K562 (cell line): Measurements from ENCODE around the gene ACSS2. TPM values are rescaled to one million over a fixed set of nuclear protein-coding genes. Genes with fewer than 3 reads are reported as not detected.

Experiments used
- ATAC-seq: fragments of 200-7000 bp; cut with Tn5 transposase; 3 replicates; pipeline ENCODE4 v1.9.1; 2020; ENCODE audit warnings: moderate library complexity
- BruUV-seq: library from RNA; stranded (reverse); fragments of 400-500 nt; replicated peaks from 2 replicates; lab custom pipeline; 2021; lab: Mats Ljungman, UMichigan
- CTCF ChIA-PET: fragments of 300-600 bp; formaldehyde crosslinking; extraction: SDS; loops from one replicate; lab custom pipeline; 2021; ENCODE audit warnings: low intra/inter-chr PET ratio; lab: Yijun Ruan, JAX
- POLR2A ChIA-PET: fragments of 300-600, 350-650 bp; sonication (Branson Sonifier 250); formaldehyde crosslinking; extraction: SDS; loops from one replicate; lab custom pipeline; 2021; ENCODE audit warnings: antibody characterized with exemption, inconsistent platforms; lab: Yijun Ruan, JAX
- DNase-seq, 4 experiments: peaks; one replicate each; pipeline versions ENCODE4 v3.0.0 to v3.0.0-alpha.2; 2011 to 2018; ENCODE audit warnings: low spot score in 3 of 4, mixed read lengths in 3 of 4; ENCODE audit errors: extremely low read depth in 1 of 4
- FAIRE-seq: peaks from 2 replicates; lab custom pipeline; 2011; peaks lifted over from hg19 to GRCh38; lab: Jason Lieb, UNC
- H2AFZ ChIP-seq: 2 replicates; pipeline ENCODE4 v1.6.0; 2011; ENCODE audit warnings: low read depth, low read length, control low read depth, inconsistent platforms
- H3K27ac ChIP-seq: fragments of 200-600 bp; 3 replicates; pipeline ENCODE4 v1.8.0; 2011; ENCODE audit warnings: low read depth, mild to moderate bottlenecking, control low read depth, inconsistent platforms, low read length, moderate library complexity, mixed read lengths; ENCODE audit errors: extremely low read depth
- H3K27me3 ChIP-seq, 2 experiments: fragments of 300-600 bp in 1 of 2; 2 replicates in 1 of 2; 3 replicates in 1 of 2; pipeline versions ENCODE4 v1.6.0 to v1.8.0; 2011; ENCODE audit warnings: inconsistent platforms in 2 of 2, low read length in 2 of 2, mild to moderate bottlenecking in 1 of 2, mixed read lengths in 1 of 2, moderate library complexity in 1 of 2; ENCODE audit not compliant: control insufficient read depth in 2 of 2, insufficient read depth in 2 of 2
- H3K36me3 ChIP-seq: fragments of 300-600 bp; 3 replicates; pipeline ENCODE4 v1.8.0; 2011; ENCODE audit warnings: mild to moderate bottlenecking, low read length, inconsistent platforms; ENCODE audit not compliant: control insufficient read depth, insufficient read depth
- H3K4me1 ChIP-seq, 2 experiments: fragments of 200-600 bp in 1 of 2; replicated peaks in 1 of 2; 2 replicates in 1 of 2; 3 replicates in 1 of 2; pipeline versions ENCODE4 v1.5.1 to v1.8.0; 2011; ENCODE audit warnings: inconsistent platforms in 2 of 2, low read length in 2 of 2, mild to moderate bottlenecking in 1 of 2, mixed read lengths in 1 of 2, moderate library complexity in 1 of 2; ENCODE audit not compliant: control insufficient read depth in 2 of 2, insufficient read depth in 2 of 2
- H3K4me2 ChIP-seq: 2 replicates; pipeline ENCODE4 v1.6.1; 2011; ENCODE audit warnings: low read length, control low read depth, inconsistent platforms, mixed read lengths; ENCODE audit not compliant: insufficient read depth
- H3K4me3 ChIP-seq: fragments of 200-600 bp; sonication (generic), shearing (Covaris generic); 2 replicates; pipeline ENCODE4 v1.5.1; 2016; ENCODE audit warnings: control low read depth, inconsistent platforms
- H3K79me2 ChIP-seq: fragments of 200-600 bp; 3 replicates; pipeline ENCODE4 v1.8.0; 2011; ENCODE audit warnings: low read length, inconsistent platforms; ENCODE audit not compliant: control insufficient read depth, insufficient read depth
- H3K9ac ChIP-seq, 2 experiments: 2 replicates each; pipeline versions ENCODE4 v1.6.0 to v1.6.1; 2011; ENCODE audit warnings: low read depth in 2 of 2, low read length in 2 of 2, control low read depth in 1 of 2, inconsistent platforms in 1 of 2, mild to moderate bottlenecking in 1 of 2, mixed read lengths in 1 of 2; ENCODE audit not compliant: insufficient read depth in 1 of 2
- H3K9me1 ChIP-seq: one replicate; pipeline ENCODE4 v1.6.0; 2011; ENCODE audit warnings: inconsistent platforms, mild to moderate bottlenecking, low read length, moderate library complexity; ENCODE audit not compliant: control insufficient read depth, insufficient read depth
- H3K9me3 ChIP-seq: replicated peaks from 2 replicates; pipeline ENCODE4 v1.5.1; 2011; ENCODE audit warnings: low read depth, low read length, inconsistent platforms; ENCODE audit not compliant: control insufficient read depth, insufficient read depth
- H4K20me1 ChIP-seq: replicated peaks from 2 replicates; pipeline ENCODE4 v1.6.1; 2011; ENCODE audit warnings: low read length, inconsistent platforms, mixed read lengths; ENCODE audit not compliant: control insufficient read depth, insufficient read depth
- TEAD1 ChIP-seq, 2 experiments: fragments of 450-650 bp in 1 of 2; sonication (generic) in 1 of 2; formaldehyde crosslinking; IDR thresholded peaks; 2 replicates each; pipeline versions ENCODE4 v1.4.0 to v1.8.0; 2020 to 2022; ENCODE audit warnings: mild to moderate bottlenecking in 2 of 2, missing genetic modification reagents in 1 of 2
- ZBTB40 ChIP-seq, 2 experiments: fragments of 450-650 bp in 1 of 2; sonication (generic) in 1 of 2; formaldehyde crosslinking in 1 of 2; IDR thresholded peaks; 2 replicates each; pipeline versions ENCODE4 v1.7.1 to v1.9.0; 2016 to 2022; ENCODE audit warnings: inconsistent platforms in 1 of 2, mild to moderate bottlenecking in 1 of 2, missing genetic modification reagents in 1 of 2
- WGBS: fragments of 100-300 bp; shearing (Covaris generic); methylation state at CpG from one replicate; pipeline ENCODE4 v1.1.6; 2016; ENCODE audit warnings: low coverage, mixed read lengths; ENCODE audit not compliant: insufficient coverage; ENCODE audit errors: missing lambda C conversion rate; 5-methylcytosine and 5-hydroxymethylcytosine counted together
- in situ Hi-C: fragments of 300-500 bp; cut with MboI; formaldehyde crosslinking; loops from 4 replicates; pipeline ENCODE4 v1.15.0; 2018; ENCODE audit warnings: inconsistent platforms, mixed read lengths
- intact Hi-C: fragments of 100-400 bp; cut with micrococcal nuclease; formaldehyde crosslinking; loops from 2 replicates; pipeline ENCODE4 v1.14.2; 2022
- polyA plus RNA-seq, 8 experiments: library from polyadenylated mRNA; depleted of rRNA in 4 of 8; stranded (reverse) in 5 of 8; unstranded in 3 of 8; fragments of >200 nt; fragmentation: Nextera tagmentation in 2 of 8; fragmentation: Illumina TruSeq in 1 of 8; extraction: Ambion mirVana in 2 of 8; extraction: Trizol in 1 of 8; gene quantifications; 2 replicates each; pipeline versions ENCODE4 v1.2.1 to v1.2.3, GENCODE V29; 2011 to 2014; ENCODE audit warnings: inconsistent platforms in 1 of 8, missing spikeins in 1 of 8
- total RNA-seq, 7 experiments: library from RNA; depleted of rRNA in 6 of 7; stranded (reverse); fragments of >200 nt in 6 of 7; fragmentation: Illumina TruSeq in 2 of 7; extraction: Trizol in 2 of 7; gene quantifications; 2 replicates each; pipeline versions ENCODE4 v1.2.1 to v1.2.3, GENCODE V29; 2011 to 2021; ENCODE audit warnings: low replicate concordance in 1 of 7
- TF ChIP-seq, protein P1 (sequence below), 3 experiments: fragments of 200-800 bp in 1 of 3; sonication (Bioruptor generic) in 1 of 3; sonication (generic) in 1 of 3; formaldehyde crosslinking in 1 of 3; IDR thresholded peaks; 2 replicates each; pipeline versions ENCODE4 v1.6.1 to v1.8.0; 2016 to 2022; ENCODE audit warnings: mild to moderate bottlenecking in 2 of 3, missing compliant biosample characterization in 2 of 3, missing genetic modification characterization in 2 of 3, missing genetic modification reagents in 1 of 3
- TF ChIP-seq, protein P2 (sequence below): fragments of 450-650 bp; IDR thresholded peaks from 2 replicates; pipeline ENCODE4 v1.6.1; 2018; ENCODE audit not compliant: partially characterized antibody

The ACSS2 gene
- total and polyA plus RNA-seq, 9 of the 15 experiments (the other 6 are each of a cell fraction or from before 2014, with no cell fraction given) = 21.9 to 246 (median 66.2) TPM

DNA sequence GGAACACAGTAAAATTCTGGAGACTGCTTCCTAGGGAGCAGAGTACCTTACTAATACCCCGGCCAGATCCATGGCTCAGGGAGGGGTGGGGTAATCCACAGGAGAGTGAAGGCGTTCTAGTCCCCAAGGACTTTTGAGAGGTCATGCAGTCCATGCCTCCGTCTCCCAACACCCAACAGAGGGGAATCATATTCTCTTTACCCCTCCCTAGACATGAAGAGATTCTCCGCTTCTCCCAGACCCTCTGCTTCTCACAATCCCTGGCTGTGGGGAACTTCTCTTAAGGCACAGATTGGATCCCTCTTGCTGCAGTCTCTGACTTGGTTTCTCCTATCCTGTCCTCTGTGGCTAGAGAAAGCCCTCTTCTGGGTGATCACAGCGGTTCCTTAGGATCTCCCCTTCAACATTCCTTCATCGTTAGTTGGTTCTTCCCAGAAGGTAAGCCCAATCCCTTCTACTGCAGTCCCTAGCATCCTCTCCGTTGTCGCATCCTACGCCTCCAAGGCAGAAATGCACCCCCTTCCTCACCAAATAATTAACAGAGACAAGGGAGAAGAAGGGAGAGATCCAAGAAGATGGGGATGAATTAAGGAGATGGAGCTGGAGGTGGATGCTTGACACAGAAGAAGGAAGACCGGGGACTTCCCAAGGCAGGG is 4.3 kb upstream of the ACSS2 start:
- H3K9me1 ChIP-seq = no peaks in the 10 kb centered on the region
- H4K20me1 ChIP-seq = 0 out of 2 replicates have a peak, but pooled peaks cover 3% of the 10 kb centered on the region
- intact Hi-C loops = loop anchor here (5.0 to 10.0 kb wide), 2 partner anchors 275 to 393 kb away; partner anchors contain the start of gene EDEM2
- H3K9me3 ChIP-seq = no peaks in the 10 kb centered on the region
- WGBS = 22% methylated on average over 7 of the region's 10 CpGs
- ATAC-seq (no peak), FAIRE-seq (peak; percentile 63), DNase-seq (peak in 1 of 4 experiments; percentile 12)
- peaks cover 28% of the 10 kb centered on the region in 2 experiments; a peak in 4 of 5 replicates for H3K4me1 ChIP-seq
- H3K4me2 ChIP-seq = peak overlapping the region; percentile 96
- ChIA-PET POLR2A (interaction anchor here (0.7 to 1.3 kb wide), 3 partner anchors 9 to 220 kb away, joined by 3 to 4 read pairs (median 3); partner anchors contain the start of genes NCOA6 and TRPC4AP), CTCF (interaction anchor here (1.2 to 1.3 kb wide), 2 partner anchors 38 to 129 kb away, joined by 3 to 4 read pairs; no protein-coding TSS in a partner anchor)
- TSS peak; percentile 66 for BruUV-seq
- peak overlapping the region; percentile 37 for H3K27ac ChIP-seq
- in situ Hi-C loops = loop anchor here (5.0 kb wide), 1 partner anchor 85 kb away; the partner anchor contains the start of genes GSS and MYH7B
- H3K27me3 ChIP-seq = no peaks in the 10 kb centered on the region; a peak in 1 of 5 replicates
- H3K36me3 ChIP-seq = no peaks in the 10 kb centered on the region
- H3K9ac ChIP-seq = peak overlapping the region; percentile 74 to 95
- peak overlapping the region; percentile 59 for H3K4me3 ChIP-seq
- peak overlapping the region; percentile 91 for H2AFZ ChIP-seq
- H3K79me2 ChIP-seq = peaks cover 23% of the 10 kb centered on the region
- TF ChIP-seq, protein P1, sequence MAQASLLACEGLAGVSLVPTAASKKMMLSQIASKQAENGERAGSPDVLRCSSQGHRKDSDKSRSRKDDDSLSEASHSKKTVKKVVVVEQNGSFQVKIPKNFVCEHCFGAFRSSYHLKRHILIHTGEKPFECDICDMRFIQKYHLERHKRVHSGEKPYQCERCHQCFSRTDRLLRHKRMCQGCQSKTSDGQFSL (CRISPR knock-in tag; IDR thresholded peaks at IDR 0.05) = peak; percentile 40; the same call in 1 of the 2 replicates
- TF ChIP-seq, protein P1 (tag; IDR thresholded peaks at IDR 0.05) = no peak
- peak in 1 of 2 experiments; percentile 18; a peak in 1 of 4 replicates for TF ChIP-seq TEAD1 (CRISPR knock-in tag; IDR thresholded peaks at IDR 0.05)
- no peak for TF ChIP-seq ZBTB40 (IDR thresholded peaks at IDR 0.05)
- no peak for TF ChIP-seq ZBTB40 (CRISPR knock-in tag; IDR thresholded peaks at IDR 0.05)
- TF ChIP-seq, protein P2, sequence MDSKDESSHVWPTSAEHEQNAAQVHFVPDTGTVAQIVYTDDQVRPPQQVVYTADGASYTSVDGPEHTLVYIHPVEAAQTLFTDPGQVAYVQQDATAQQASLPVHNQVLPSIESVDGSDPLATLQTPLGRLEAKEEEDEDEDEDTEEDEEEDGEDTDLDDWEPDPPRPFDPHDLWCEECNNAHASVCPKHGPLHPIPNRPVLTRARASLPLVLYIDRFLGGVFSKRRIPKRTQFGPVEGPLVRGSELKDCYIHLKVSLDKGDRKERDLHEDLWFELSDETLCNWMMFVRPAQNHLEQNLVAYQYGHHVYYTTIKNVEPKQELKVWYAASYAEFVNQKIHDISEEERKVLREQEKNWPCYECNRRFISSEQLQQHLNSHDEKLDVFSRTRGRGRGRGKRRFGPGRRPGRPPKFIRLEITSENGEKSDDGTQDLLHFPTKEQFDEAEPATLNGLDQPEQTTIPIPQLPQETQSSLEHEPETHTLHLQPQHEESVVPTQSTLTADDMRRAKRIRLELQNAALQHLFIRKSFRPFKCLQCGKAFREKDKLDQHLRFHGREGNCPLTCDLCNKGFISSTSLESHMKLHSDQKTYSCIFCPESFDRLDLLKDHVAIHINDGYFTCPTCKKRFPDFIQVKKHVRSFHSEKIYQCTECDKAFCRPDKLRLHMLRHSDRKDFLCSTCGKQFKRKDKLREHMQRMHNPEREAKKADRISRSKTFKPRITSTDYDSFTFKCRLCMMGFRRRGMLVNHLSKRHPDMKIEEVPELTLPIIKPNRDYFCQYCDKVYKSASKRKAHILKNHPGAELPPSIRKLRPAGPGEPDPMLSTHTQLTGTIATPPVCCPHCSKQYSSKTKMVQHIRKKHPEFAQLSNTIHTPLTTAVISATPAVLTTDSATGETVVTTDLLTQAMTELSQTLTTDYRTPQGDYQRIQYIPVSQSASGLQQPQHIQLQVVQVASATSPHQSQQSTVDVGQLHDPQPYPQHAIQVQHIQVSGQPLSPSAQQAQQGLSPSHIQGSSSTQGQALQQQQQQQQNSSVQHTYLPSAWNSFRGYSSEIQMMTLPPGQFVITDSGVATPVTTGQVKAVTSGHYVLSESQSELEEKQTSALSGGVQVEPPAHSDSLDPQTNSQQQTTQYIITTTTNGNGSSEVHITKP = peak; percentile 75
